GM18951 (cell line): ENCODE data around the gene CRELD2.

Source experiments
- POLR2A ChIP-seq: IDR thresholded peaks from 4 replicates; pipeline ENCODE4 v1.6.1; 2011; ENCODE audit warnings: mild to moderate bottlenecking; ENCODE audit not compliant: insufficient read length, insufficient read depth; ENCODE audit errors: extremely low read depth
- in situ Hi-C: fragments of 300-500 bp; cut with MboI; formaldehyde crosslinking; loops from one replicate; pipeline ENCODE4 v1.12.0; 2022; ENCODE audit warnings: low sequenced_read_pairs, mixed read lengths, inconsistent platforms; ENCODE audit not compliant: unreplicated experiment

The CRELD2 gene

DNA sequence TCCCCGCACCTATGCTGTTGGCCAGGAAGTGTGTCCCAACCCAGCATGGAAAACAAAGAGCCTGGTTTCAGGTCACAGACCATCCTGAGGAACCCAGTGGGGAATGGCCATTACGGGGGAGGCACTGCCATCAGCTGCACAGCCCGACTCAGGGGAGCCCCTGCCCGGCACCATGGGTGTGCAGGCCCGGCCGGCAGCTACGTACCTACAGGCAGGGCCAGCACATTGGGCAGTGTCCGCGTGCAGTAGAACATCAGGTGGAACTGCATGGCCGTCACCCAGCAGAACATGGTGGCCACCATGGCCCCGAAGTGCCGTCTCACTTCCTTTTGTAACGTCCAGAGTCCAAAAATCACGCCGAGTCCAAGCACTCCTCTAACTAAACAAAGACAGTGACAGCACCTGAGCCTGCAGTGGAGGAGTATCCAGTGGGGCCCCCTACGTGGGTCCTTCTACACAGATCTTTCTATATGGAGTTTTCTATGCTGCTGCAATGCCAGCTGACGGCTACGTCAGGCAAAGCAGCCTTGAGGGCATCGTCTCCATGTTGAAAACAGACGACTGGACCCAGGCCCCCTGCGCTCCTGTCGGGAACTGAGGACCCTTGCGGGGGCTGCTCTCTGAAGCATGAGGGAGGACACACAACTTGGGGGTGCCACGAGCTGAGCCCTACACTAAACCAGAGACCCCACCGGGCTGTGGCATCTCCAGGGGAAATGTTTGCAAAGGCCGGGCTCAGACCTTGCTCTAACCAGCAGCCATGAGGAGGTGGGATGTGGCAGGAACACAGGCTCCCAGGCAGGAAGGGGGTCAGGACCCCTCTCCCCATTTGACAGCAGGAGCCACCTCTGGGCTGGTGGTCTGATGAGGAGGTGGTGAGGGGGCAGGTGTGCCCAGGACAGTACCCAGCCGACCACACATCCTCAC is 7.9 kb upstream of the CRELD2 start:
- no peak for TF ChIP-seq POLR2A

DNA sequence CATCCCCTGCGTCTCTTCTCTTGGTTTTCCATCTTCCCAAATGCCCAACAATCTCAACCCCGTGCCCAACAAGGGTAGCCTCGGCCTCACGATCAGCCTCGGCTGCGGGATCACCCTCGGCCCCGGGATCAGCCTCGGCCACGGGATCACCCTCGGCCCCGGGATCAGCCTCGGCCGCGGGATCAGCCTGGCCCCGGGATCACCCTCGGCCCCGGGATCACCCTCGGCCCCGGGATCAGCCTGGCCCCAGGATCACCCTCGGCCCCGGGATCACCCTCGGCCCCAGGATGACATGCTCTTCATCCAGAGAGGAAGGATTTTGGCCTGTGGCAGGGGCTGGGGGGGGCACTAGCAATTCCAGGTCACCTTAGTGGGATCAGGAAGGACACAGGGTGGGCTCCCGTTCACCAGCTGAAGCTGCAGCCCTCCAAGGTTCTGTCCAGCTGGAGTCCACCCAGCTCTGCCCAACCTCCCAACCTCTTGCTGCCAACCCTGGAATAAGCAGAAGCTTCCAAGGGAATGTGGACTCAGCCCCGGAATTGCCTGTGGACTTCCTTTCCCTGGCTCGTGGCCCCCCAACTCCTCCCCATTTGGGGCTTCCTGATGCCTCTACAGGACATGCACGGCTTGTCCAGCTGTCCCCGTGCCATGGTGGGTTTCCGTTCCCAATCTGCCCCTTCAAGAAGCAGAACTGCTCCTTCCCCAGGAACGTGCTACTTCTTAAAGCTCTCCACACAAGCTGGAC is 6.4 kb upstream of the CRELD2 start:
- no peak for TF ChIP-seq POLR2A
- in situ Hi-C loops = loop anchor here (10.0 kb wide), 1 partner anchor 137 kb away; no protein-coding TSS in a partner anchor

More for the DNA sequence above, 7.9 kb upstream of the CRELD2 start:
- in situ Hi-C loops = loop anchor here (10.0 kb wide), 1 partner anchor 136 kb away; no protein-coding TSS in a partner anchor

DNA sequence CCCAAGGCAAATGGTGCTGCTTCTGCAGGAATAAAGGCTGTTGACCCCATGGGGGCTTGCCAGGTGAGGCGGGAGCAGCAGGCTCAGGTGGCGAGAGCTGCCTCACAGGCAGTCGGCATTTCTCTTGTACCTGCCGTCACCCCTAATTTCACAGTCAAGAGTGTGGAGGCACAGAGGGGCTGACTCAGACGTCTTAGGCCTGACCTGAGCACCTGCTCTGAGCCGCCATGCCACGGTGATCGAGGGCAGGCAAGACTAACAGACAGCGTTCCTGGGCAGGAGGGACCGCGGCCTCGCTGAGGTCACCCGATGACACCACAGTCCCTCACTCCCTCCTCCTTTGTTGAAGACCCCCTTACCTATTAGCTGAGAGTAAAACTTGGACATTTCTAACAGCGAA is 5.4 kb upstream of the CRELD2 start:
- in situ Hi-C loops = loop anchor here (10.0 kb wide), 1 partner anchor 138 kb away; no protein-coding TSS in a partner anchor
- no peak for TF ChIP-seq POLR2A

DNA sequence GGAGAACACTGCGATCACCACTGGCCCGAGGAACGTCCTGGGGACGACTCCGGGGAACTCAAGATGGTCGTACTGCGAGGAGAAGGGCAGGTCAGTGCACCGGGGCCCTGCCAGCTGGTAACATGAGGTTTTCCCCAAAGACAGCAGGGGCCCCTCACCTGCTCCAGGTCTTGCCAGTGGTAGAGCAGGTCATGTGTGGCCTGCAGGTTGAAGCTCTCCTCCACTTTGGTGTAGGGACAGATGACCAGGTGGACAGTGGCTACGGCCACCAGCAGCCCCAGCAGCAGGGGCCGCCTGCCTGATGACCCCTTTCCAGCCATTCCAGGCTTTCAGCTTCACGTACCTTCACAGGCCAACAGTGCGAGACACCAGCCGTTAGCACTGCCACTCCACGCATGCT is 5.0 kb upstream of the CRELD2 start:
- in situ Hi-C loops = loop anchor here (10.0 kb wide), 1 partner anchor 139 kb away; no protein-coding TSS in a partner anchor
- no peak for TF ChIP-seq POLR2A

DNA sequence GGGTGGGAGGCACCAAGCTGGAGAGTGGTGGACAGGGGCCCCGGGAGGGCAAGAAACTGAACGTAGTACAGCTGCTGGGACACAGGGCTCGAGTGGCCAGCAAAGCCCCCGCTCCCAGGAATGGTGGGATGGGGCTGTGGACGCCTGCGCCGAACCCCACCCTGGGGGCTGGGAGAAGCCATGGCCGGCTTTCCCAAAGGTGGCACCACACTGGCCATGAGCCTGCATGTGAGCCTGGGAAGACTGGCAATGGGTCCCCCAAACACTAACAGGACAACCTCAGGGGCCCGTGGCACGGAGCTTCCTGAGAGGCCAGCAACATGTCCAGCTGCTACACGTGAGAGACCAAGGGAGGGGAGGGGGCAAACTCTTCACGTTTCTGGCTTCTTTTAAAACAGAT is 4.2 kb upstream of the CRELD2 start:
- TF ChIP-seq POLR2A = no peak
- in situ Hi-C loops = loop anchor here (10.0 kb wide), 1 partner anchor 139 kb away; no protein-coding TSS in a partner anchor

DNA sequence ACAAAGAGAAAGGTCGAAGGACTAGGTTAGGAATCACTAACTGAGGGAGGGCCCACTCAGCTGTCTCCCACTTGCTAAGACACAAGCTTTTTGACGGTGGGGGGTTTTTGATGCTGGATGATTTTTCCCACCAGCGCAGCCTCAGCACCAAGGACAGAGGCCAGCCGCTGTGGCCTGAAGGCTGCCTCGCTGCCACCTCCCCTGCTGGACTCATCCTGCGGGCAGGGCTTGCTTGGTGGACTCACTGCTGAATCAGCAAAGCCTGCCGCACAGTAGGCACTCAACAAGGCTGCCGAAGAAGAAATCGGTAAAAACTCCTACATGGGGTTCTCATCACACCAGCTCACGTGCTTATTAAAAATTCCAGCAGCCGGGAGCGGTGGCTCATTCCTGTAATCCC is 2.8 kb upstream of the CRELD2 start:
- in situ Hi-C loops = loop anchor here (10.0 kb wide), 1 partner anchor 141 kb away; no protein-coding TSS in a partner anchor
- TF ChIP-seq POLR2A = no peak

DNA sequence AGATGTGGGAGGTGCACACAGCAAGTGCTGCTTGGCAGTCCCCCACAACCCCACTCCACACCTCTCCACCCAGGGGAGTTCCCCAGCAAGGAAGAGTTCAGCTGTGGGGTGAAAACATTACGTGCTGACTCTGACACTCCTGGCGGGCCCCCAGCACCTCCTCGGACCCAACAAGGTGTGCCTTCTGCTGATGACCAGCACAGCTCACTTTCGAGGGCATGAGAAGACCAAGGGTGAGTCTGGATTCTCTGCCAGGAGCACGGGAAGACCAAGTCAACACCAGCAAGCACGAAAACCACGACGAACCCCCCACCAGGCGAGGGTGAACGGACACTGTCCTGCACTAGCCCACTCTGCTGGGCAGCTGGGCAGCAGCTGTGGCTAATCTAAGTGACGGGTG is 1.6 kb upstream of the CRELD2 start:
- in situ Hi-C loops = loop anchor here (10.0 kb wide), 1 partner anchor 142 kb away; no protein-coding TSS in a partner anchor
- no peak for TF ChIP-seq POLR2A

DNA sequence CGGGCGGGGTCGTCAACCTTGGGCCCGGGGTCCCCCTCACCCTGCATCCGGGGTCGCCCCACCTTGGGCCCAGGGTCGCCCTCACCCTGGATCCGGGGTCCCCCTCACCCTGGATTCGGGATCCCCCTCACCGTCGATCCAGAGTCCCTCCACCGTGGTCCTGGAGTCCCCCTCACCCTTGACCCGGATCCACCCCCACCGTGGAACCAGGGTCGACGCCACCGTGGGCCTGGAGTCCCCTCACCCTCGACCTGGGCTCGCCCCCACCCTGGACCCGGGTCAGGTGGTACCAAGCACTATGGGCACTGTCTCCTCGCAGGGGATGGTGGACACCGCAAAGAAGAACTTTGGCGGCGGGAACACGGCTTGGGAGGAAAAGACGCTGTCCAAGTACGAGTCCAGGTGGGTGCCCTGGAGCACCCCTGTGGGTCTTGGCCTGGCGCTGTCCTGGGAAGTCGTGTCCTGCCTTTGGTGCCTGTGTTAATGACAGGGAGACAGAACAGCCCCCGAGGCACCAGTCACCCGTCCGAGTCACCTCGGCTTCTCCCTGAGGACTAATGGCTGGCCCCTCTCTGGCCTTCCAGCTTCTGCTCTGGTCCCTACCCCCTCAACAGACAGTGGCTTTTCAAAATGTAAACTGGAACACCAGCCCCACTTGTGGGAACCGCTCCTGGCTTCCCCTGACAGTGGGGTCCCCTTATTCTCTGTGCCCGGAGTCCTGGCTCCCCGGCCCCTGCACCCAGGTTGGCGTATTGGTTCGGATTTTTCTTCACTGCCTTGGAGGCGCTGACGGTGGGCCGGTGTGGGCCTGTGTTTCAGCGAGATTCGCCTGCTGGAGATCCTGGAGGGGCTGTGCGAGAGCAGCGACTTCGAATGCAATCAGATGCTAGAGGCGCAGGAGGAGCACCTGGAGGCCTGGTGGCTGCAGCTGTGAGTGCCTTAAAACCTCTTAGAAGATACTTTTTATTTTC is 762 bp downstream of the CRELD2 start:
- TF ChIP-seq POLR2A = no peak
- in situ Hi-C loops = loop anchor here (10.0 kb wide), 1 partner anchor 144 kb away; no protein-coding TSS in a partner anchor

DNA sequence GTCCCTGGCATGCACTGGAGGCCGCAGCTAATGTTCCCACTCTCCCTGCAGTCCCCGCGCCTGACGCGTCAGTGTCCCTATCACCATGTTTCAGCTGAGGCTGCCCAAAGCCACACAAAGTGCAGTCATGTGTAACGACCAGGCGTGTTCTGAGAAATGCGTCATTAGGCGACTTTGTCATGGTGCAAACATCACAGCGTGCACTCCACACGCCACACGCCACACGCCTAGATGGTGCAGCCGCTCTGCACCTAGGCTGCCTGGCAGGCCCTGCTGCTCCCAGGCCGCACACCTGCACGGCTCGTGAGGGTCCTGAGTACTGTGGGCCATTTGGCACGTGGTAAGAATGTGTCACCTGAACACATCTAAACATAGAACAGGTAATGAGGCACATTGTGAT is 2.4 kb downstream of the CRELD2 start:
- no peak for TF ChIP-seq POLR2A
- in situ Hi-C loops = no loop called here

DNA sequence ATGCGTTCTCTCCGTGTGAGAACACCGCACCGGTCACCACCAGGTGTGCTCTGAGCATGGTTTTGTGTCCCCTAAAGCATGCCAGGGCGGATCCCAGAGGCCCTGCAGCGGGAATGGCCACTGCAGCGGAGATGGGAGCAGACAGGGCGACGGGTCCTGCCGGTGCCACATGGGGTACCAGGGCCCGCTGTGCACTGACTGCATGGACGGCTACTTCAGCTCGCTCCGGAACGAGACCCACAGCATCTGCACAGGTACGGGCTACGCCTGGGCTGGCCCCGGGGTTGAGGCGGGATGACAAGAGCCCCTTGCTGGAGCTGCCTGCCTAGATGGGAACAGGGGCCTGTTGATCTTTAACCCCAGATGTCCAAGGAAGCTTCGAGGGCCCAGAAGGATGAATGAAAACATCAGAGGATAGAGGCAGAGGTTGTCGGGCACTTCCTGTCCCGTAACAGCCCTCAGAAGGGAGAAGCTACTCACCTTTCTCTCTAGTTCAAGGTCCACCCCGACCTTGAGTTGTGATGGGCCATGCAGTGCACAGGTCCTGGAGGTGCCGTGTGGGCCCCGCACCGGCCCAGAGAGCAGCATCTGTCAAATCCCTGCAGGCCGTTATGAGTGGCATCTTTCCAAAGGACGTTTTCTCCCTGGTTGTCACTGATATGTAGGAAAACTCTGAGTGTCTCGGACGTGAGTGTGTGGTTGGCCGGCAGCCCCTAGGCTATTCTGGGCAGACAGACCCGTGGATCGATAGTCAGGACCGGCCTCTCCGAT is 3.3 kb downstream of the CRELD2 start:
- in situ Hi-C loops = no loop called here
- TF ChIP-seq POLR2A = no peak

DNA sequence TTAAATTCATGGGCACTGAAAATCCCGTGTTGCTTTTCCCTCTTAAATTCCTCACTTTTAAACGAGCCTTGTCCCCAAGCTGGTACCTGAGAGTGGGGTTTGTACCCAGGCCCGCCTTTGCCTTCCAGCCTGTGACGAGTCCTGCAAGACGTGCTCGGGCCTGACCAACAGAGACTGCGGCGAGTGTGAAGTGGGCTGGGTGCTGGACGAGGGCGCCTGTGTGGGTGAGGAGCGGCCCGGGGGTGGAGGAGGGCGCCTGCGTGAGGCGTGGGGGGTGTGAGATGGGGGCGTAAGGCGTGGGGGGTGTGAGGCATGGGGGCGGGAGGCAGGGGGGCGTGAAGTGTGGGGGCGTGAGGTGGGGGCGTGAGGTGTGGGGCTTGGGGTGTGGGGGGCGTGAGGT is 4.0 kb downstream of the CRELD2 start:
- TF ChIP-seq POLR2A = no peak
- in situ Hi-C loops = no loop called here

DNA sequence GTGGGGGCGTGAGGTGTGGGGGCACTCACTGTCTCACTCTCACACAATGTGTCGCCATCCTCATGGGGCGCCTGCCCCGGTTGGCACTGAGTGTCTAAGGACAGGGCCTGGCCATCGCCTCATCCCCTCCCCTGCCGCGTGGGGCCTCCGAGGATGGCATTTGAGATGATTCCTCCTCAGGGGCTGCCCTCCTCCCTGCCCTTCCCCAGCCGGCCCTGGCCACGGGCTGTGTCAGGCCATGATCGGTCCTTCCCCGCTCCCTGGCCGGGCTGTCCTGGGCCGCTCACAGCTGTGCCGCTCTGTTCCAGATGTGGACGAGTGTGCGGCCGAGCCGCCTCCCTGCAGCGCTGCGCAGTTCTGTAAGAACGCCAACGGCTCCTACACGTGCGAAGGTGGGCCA is 4.5 kb downstream of the CRELD2 start:
- in situ Hi-C loops = no loop called here
- no peak for TF ChIP-seq POLR2A

DNA sequence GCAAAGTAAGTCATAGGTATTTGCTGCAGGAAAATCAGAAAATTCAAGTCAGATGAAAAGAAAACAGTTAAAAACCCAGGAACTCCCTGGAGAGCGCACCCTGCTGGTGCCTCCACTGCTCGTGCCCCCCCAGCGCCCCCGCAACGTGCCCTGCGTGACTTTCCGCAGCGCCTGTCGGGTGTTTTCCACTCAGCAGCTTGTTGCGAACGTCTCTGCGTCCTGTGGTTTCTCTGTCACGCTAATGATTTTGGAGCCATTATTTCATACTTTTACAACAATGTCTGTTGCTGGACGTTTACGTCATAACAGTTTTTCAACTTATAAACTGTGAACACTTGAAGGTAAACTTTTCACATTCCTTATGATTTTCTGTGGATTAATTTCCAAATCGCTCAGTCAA is 5.0 kb downstream of the CRELD2 start:
- in situ Hi-C loops = no loop called here
- no peak for TF ChIP-seq POLR2A
